HCT116 (cell line): ENCODE measurements around the gene CACNA2D2. TPM values are rescaled to one million over a fixed set of nuclear protein-coding genes. Genes with fewer than 3 reads are reported as not detected.

ENCODE experiments used
- ATAC-seq: fragments of 200-7000 bp; cut with Tn5 transposase; 2 replicates; pipeline ENCODE4 v1.9.1; 2020; ENCODE audit warnings: mild to moderate bottlenecking, moderate library complexity
- BruUV-seq: library from RNA; stranded (reverse); fragments of 400-500 nt; replicated peaks from 2 replicates; lab custom pipeline; 2021; lab: Mats Ljungman, UMichigan
- CTCF ChIA-PET: fragments of 300-600 bp; sonication (Branson Sonifier 250); formaldehyde crosslinking; loops from one replicate; lab custom pipeline; 2021; ENCODE audit warnings: antibody characterized with exemption; lab: Charles Lee
- POLR2A ChIA-PET: fragments of 300-600, 350-600 bp; sonication (Branson Sonifier 250); formaldehyde crosslinking; loops from one replicate; lab custom pipeline; 2021; ENCODE audit warnings: antibody characterized with exemption; lab: Charles Lee
- RAD21 ChIA-PET, 2 experiments: fragments of 300-600 bp; sonication (Branson Sonifier 250); formaldehyde crosslinking; loops; one replicate each; lab custom pipeline; 2023; ENCODE audit warnings: low total read pairs in 2 of 2; ENCODE audit not compliant: uncharacterized antibody in 2 of 2, unreplicated experiment in 2 of 2, low non-redundant PET in 1 of 2; lab: Charles Lee
- DNase-seq: peaks from one replicate; pipeline ENCODE4 v3.0.0-alpha.2; 2010; ENCODE audit warnings: low read depth, low spot score
- H2AFZ ChIP-seq: fragments of 200-600 bp; shearing (Covaris generic), sonication (generic); 2 replicates; pipeline ENCODE4 v1.6.1; 2017; ENCODE audit warnings: low read depth, mixed run types, mixed read lengths, antibody characterized with exemption, low read length; ENCODE audit not compliant: poor library complexity, severe bottlenecking
- H3K27ac ChIP-seq: 2 replicates; pipeline ENCODE4 v1.5.1; 2012; ENCODE audit warnings: low read depth, low read length
- H3K27me3 ChIP-seq: fragments of 200-600 bp; sonication (generic); 2 replicates; pipeline ENCODE4 v1.6.1; 2016; ENCODE audit warnings: mixed run types, low read length, mixed read lengths; ENCODE audit not compliant: insufficient read depth
- H3K36me3 ChIP-seq, 2 experiments: fragments of 200-500 bp in 1 of 2; fragments of 200-600 bp in 1 of 2; sonication (Bioruptor generic) in 1 of 2; sonication (generic) in 1 of 2; 2 replicates each; pipeline versions ENCODE4 v1.5.1 to v1.6.1; 2014 to 2016; ENCODE audit warnings: low read length in 2 of 2, inconsistent platforms in 1 of 2, mixed read lengths in 1 of 2, mixed run types in 1 of 2; ENCODE audit not compliant: insufficient read depth in 2 of 2, control insufficient read depth in 1 of 2
- H3K4me1 ChIP-seq, 2 experiments: fragments of 200-600 bp in 1 of 2; sonication (generic) in 1 of 2; 2 replicates each; pipeline versions ENCODE4 v1.5.1 to v1.6.1; 2012 to 2017; ENCODE audit warnings: low read length in 2 of 2, inconsistent platforms in 1 of 2, mild to moderate bottlenecking in 1 of 2, mixed read lengths in 1 of 2, mixed run types in 1 of 2, moderate library complexity in 1 of 2; ENCODE audit not compliant: insufficient read depth in 2 of 2, control insufficient read depth in 1 of 2
- H3K4me2 ChIP-seq: fragments of 200-600 bp; sonication (generic); 2 replicates; pipeline ENCODE4 v1.6.1; 2017; ENCODE audit warnings: mixed run types, low read length, mixed read lengths
- H3K4me3 ChIP-seq, 2 experiments: fragments of 200-600 bp in 1 of 2; sonication (generic) in 1 of 2; replicated peaks in 1 of 2; 2 replicates each; pipeline ENCODE4 v1.5.1; 2011 to 2016; ENCODE audit warnings: low read length in 2 of 2, control low read depth in 1 of 2, low read depth in 1 of 2, mild to moderate bottlenecking in 1 of 2, mixed read lengths in 1 of 2, mixed run types in 1 of 2
- H3K79me2 ChIP-seq: fragments of 200-600 bp; sonication (generic); 2 replicates; pipeline ENCODE4 v1.6.1; 2017; ENCODE audit warnings: mild to moderate bottlenecking, mixed run types, low read length, moderate library complexity, mixed read lengths; ENCODE audit not compliant: insufficient read depth
- H3K9ac ChIP-seq: fragments of 200-600 bp; sonication (generic); 2 replicates; pipeline ENCODE4 v1.6.1; 2016; ENCODE audit warnings: low read length, mixed read lengths
- H3K9me2 ChIP-seq: fragments of 200-600 bp; sonication (generic), shearing (Covaris generic); 2 replicates; pipeline ENCODE4 v1.6.1; 2017; ENCODE audit warnings: mixed run types, mild to moderate bottlenecking, moderate library complexity; ENCODE audit not compliant: insufficient read depth
- H3K9me3 ChIP-seq, 2 experiments: fragments of 200-500 bp in 1 of 2; fragments of 200-600 bp in 1 of 2; sonication (Bioruptor generic) in 1 of 2; sonication (generic) in 1 of 2; 2 replicates each; pipeline ENCODE4 v1.6.1; 2014 to 2017; ENCODE audit warnings: low read length in 2 of 2, mixed read lengths in 2 of 2, inconsistent platforms in 1 of 2, low read depth in 1 of 2, mild to moderate bottlenecking in 1 of 2, mixed run types in 1 of 2, moderate library complexity in 1 of 2; ENCODE audit not compliant: control insufficient read depth in 1 of 2, insufficient read depth in 1 of 2
- H4K20me1 ChIP-seq: fragments of 200-600 bp; sonication (generic), shearing (Covaris generic); 2 replicates; pipeline ENCODE4 v1.6.1; 2017; ENCODE audit warnings: mixed run types, mild to moderate bottlenecking, moderate library complexity; ENCODE audit not compliant: insufficient read depth
- ATF3 ChIP-seq: IDR thresholded peaks from 2 replicates; pipeline ENCODE4 v1.6.1; 2012
- CBX3 ChIP-seq: IDR thresholded peaks from 2 replicates; pipeline ENCODE4 v1.6.1; 2012; ENCODE audit warnings: low read depth
- CTCF ChIP-seq, 3 experiments: fragments of 200-600 bp in 1 of 3; sonication (generic) in 1 of 3; IDR thresholded peaks in 2 of 3; conservative IDR thresholded peaks in 1 of 3; 2 replicates each; pipeline ENCODE4 v1.5.1; 2012 to 2017; ENCODE audit warnings: low read depth in 2 of 3, low read length in 2 of 3, antibody characterized with exemption in 1 of 3, borderline replicate concordance in 1 of 3, control low read depth in 1 of 3, mild to moderate bottlenecking in 1 of 3, mixed read lengths in 1 of 3, mixed run types in 1 of 3, moderate library complexity in 1 of 3; ENCODE audit not compliant: insufficient read depth in 1 of 3
- EGR1 ChIP-seq: IDR thresholded peaks from 2 replicates; pipeline ENCODE4 v1.6.1; 2012; ENCODE audit warnings: low read depth
- ELF1 ChIP-seq: IDR thresholded peaks from 2 replicates; pipeline ENCODE4 v1.6.1; 2012; ENCODE audit warnings: low read depth, borderline replicate concordance
- EZH2phosphoT487 ChIP-seq: fragments of 200-600 bp; IDR thresholded peaks from 2 replicates; pipeline ENCODE4 v1.6.1; 2018; ENCODE audit warnings: antibody characterized with exemption, borderline replicate concordance
- MAX ChIP-seq: IDR thresholded peaks from 2 replicates; pipeline ENCODE4 v1.6.1; 2012
- POLR2AphosphoS5 ChIP-seq: IDR thresholded peaks from 2 replicates; pipeline ENCODE4 v1.6.1; 2011; ENCODE audit warnings: mild to moderate bottlenecking, low read depth, low read length, moderate library complexity
- SP1 ChIP-seq: IDR thresholded peaks from 2 replicates; pipeline ENCODE4 v1.6.1; 2012; ENCODE audit warnings: low read depth
- SRF ChIP-seq: IDR thresholded peaks from 2 replicates; pipeline ENCODE4 v1.6.1; 2012; ENCODE audit warnings: low read depth
- TCF7L2 ChIP-seq: IDR thresholded peaks from 2 replicates; pipeline ENCODE4 v1.7.0; 2011; ENCODE audit warnings: borderline replicate concordance, inconsistent platforms; ENCODE audit not compliant: insufficient read depth, insufficient read length; ENCODE audit errors: extremely low read depth
- YY1 ChIP-seq: IDR thresholded peaks from 2 replicates; pipeline ENCODE4 v1.6.1; 2011; ENCODE audit warnings: low read length, low read depth, moderate library complexity, mild to moderate bottlenecking; ENCODE audit not compliant: insufficient replicate concordance; ENCODE audit errors: extremely low read depth
- ZFX ChIP-seq: fragments of 450-650 bp; IDR thresholded peaks from 2 replicates; pipeline ENCODE4 v1.6.1; 2017
- ZNF274 ChIP-seq: fragments of 200-500 bp; sonication (Bioruptor generic); IDR thresholded peaks from 2 replicates; pipeline ENCODE4 v1.6.1; 2014; ENCODE audit warnings: mild to moderate bottlenecking, low read depth, low read length, inconsistent platforms
- intact Hi-C: fragments of 100-400 bp; cut with micrococcal nuclease; formaldehyde crosslinking; loops from 2 replicates; pipeline ENCODE4 v1.10.0; 2022
- total RNA-seq: library from RNA; stranded (reverse); gene quantifications from one replicate; pipeline ENCODE4 v1.2.1, GENCODE V29; 2021; ENCODE audit not compliant: unreplicated experiment

The CACNA2D2 gene
- total RNA-seq, 1 experiment from 2014 or later = 10.2 TPM

- Histone ChIP-seq H3K4me1 (peaks cover 11 to 28% of the 10 kb centered on the region in 2 experiments), H3K9ac (peak within 1 kb of the TSS; percentile 86), H3K9me3 (no peaks in the 10 kb centered on the region), H3K4me3 (peak within 1 kb of the TSS; percentile 87 to 98), H3K4me2 (peak within 1 kb of the TSS; percentile 88), H3K9me2 (no peaks in the 10 kb centered on the region), H4K20me1 (no peaks in the 10 kb centered on the region), H3K79me2 (peaks cover 54% of the 10 kb centered on the region), H3K27me3 (no peaks in the 10 kb centered on the region), H2AFZ (no peak within 1 kb of the TSS), H3K36me3 (peaks cover 36 to 37% of the 10 kb centered on the region in 2 experiments; a peak in 3 of 4 replicates), H3K27ac (peak within 1 kb of the TSS; percentile 61)
- intact Hi-C loops = no loop called here
- peak; percentile 81 for TF ChIP-seq TCF7L2
- TF ChIP-seq ELF1 = no peak
- peak; percentile 66; the same call in 1 of the 2 replicates for TF ChIP-seq ZFX
- no peak for TF ChIP-seq ZNF274
- TF ChIP-seq POLR2AphosphoS5 = peak; percentile 79
- no peak for TF ChIP-seq YY1
- ChIA-PET RAD21 (interaction anchor here in 1 of 2 experiments (0.6 to 1.4 kb wide), 2 partner anchors 10 to 29 kb away, joined by 3 to 5 read pairs; partner anchors contain the start of genes HYAL3 and NAA80), CTCF (interaction anchor here (0.7 to 2.0 kb wide), 8 partner anchors 9 to 214 kb away, joined by 3 to 14 read pairs (median 3); partner anchors contain the start of genes CYB561D2, HYAL3, NAA80 and NPRL2), POLR2A (interaction anchor here (0.9 to 2.2 kb wide), 6 partner anchors 9 to 92 kb away, joined by 3 to 25 read pairs (median 4); partner anchors contain the start of genes CYB561D2, GNAI2, HYAL3 and NAA80)
- no TSS peak for BruUV-seq
- ATAC-seq (peak; percentile 82), DNase-seq (peak; percentile 93)
Measured at GRCh38 chr3:50327943-50328691, 175.3 kb downstream of the CACNA2D2 start, which contains the start of gene TUSC2. Gene TUSC2 (minus strand): TSS chr3:50328223. CDS start chr3:50328099, 124 bp downstream.

- peak overlapping the region; percentile 88 for H3K4me2 ChIP-seq
- DNase-seq (no peak), ATAC-seq (no peak)
- peak overlapping the region; percentile 87 to 98 for H3K4me3 ChIP-seq
- no peaks in the 10 kb centered on the region for H4K20me1 ChIP-seq
- H3K79me2 ChIP-seq = peaks cover 44% of the 10 kb centered on the region
- peak overlapping the region; percentile 86 for H3K9ac ChIP-seq
- H2AFZ ChIP-seq = no peak overlapping the region
- ChIA-PET RAD21 (no interaction called here), POLR2A (interaction anchor here (2.2 kb wide), 1 partner anchor 10 kb away, joined by 25 read pairs; no protein-coding TSS in a partner anchor), CTCF (interaction anchor here (1.6 to 2.0 kb wide), 2 partner anchors 10 to 215 kb away, joined by 4 to 14 read pairs; no protein-coding TSS in a partner anchor)
- no peaks in the 10 kb centered on the region for H3K9me2 ChIP-seq
- no peaks in the 10 kb centered on the region for H3K9me3 ChIP-seq
- peaks cover 19 to 38% of the 10 kb centered on the region in 2 experiments for H3K4me1 ChIP-seq
- intact Hi-C loops = no loop called here
- no peaks in the 10 kb centered on the region for H3K27me3 ChIP-seq
- peaks cover 33 to 36% of the 10 kb centered on the region in 2 experiments; a peak in 3 of 4 replicates for H3K36me3 ChIP-seq
- no TSS peak for BruUV-seq
- peak overlapping the region; percentile 61 for H3K27ac ChIP-seq
- TF ChIP-seq CTCF (IDR thresholded peaks at IDR 0.05 in 2 of 3, conservative IDR thresholded peaks at IDR 0.05 in 1 of 3; ENCODE audit: borderline replicate concordance in 1 of 3, insufficient read depth in 1 of 3, low read depth in 2 of 3, low read length in 2 of 3) = no peak
- no peak for TF ChIP-seq SRF
- no peak for TF ChIP-seq ATF3
- no peak for TF ChIP-seq SP1
- TF ChIP-seq CBX3 = no peak
- TF ChIP-seq EGR1 = no peak
- no peak for TF ChIP-seq POLR2AphosphoS5
- TF ChIP-seq YY1 = no peak
- no peak for TF ChIP-seq EZH2phosphoT487
- TF ChIP-seq MAX = no peak
Measured at GRCh38 chr3:50327129-50327528, 176.3 kb downstream of the CACNA2D2 start.
